H1 (cell line): ENCODE results near the gene DDI1. TPM values are rescaled to one million over a fixed set of nuclear protein-coding genes. Genes with fewer than 3 reads are reported as not detected.

ENCODE experiments used
- CTCF ChIA-PET: fragments of 300-600 bp; sonication (Branson Sonifier 250); formaldehyde crosslinking; loops from one replicate; lab custom pipeline; 2021; ENCODE audit not compliant: partially characterized antibody; lab: Charles Lee
- POLR2A ChIA-PET: fragments of 300-600 bp; sonication (Branson Sonifier 250); formaldehyde crosslinking; loops from one replicate; lab custom pipeline; 2021; ENCODE audit warnings: inconsistent platforms; ENCODE audit not compliant: partially characterized antibody; lab: Charles Lee
- DNase-seq, 2 experiments: peaks; one replicate each; pipeline versions ENCODE4 v3.0.0 to v3.0.0-alpha.2; 2010 to 2022; ENCODE audit warnings: low spot score in 2 of 2, low read depth in 1 of 2, mixed read lengths in 1 of 2
- FAIRE-seq: peaks from 2 replicates; lab custom pipeline; 2011; peaks lifted over from hg19 to GRCh38; lab: Jason Lieb, UNC
- H2AFZ ChIP-seq: 2 replicates; pipeline ENCODE4 v1.8.1; 2012; ENCODE audit warnings: low read length, inconsistent platforms
- H2AK5ac ChIP-seq: 2 replicates; pipeline ENCODE4 v1.6.1; 2013; ENCODE audit warnings: low read depth, low read length
- H2BK120ac ChIP-seq: replicated peaks from 2 replicates; pipeline ENCODE3; 2013; ENCODE audit warnings: low read depth, low read length, inconsistent platforms
- H2BK12ac ChIP-seq: 2 replicates; pipeline ENCODE4 v1.6.1; 2013; ENCODE audit warnings: low read depth, low read length
- H2BK15ac ChIP-seq: 2 replicates; pipeline ENCODE4 v1.6.1; 2013; ENCODE audit warnings: low read length
- H2BK20ac ChIP-seq: 2 replicates; pipeline ENCODE4 v1.6.1; 2013; ENCODE audit warnings: low read length
- H2BK5ac ChIP-seq: 2 replicates; pipeline ENCODE4 v1.6.1; 2013; ENCODE audit warnings: low read depth, low read length
- H3K14ac ChIP-seq: 2 replicates; pipeline ENCODE4 v1.6.1; 2013; ENCODE audit warnings: inconsistent platforms; ENCODE audit not compliant: insufficient read length
- H3K18ac ChIP-seq: 2 replicates; pipeline ENCODE4 v1.6.1; 2013; ENCODE audit warnings: low read length; ENCODE audit errors: extremely low read depth
- H3K23ac ChIP-seq: 2 replicates; pipeline ENCODE4 v1.6.1; 2013; ENCODE audit warnings: inconsistent platforms; ENCODE audit not compliant: insufficient read length
- H3K23me2 ChIP-seq: 2 replicates; pipeline ENCODE4 v1.6.1; 2013; ENCODE audit warnings: low read depth, low read length
- H3K27ac ChIP-seq: 2 replicates; pipeline ENCODE4 v1.6.1; 2011; ENCODE audit warnings: low read depth, low read length, inconsistent platforms
- H3K27me3 ChIP-seq, 4 experiments: replicated peaks in 1 of 4; 1 replicate in 1 of 4; 2 replicates in 3 of 4; pipeline versions ENCODE4 v1.6.1 to v1.8.1; 2011 to 2013; ENCODE audit warnings: low read length in 3 of 4, mild to moderate bottlenecking in 3 of 4, inconsistent platforms in 2 of 4, mixed read lengths in 2 of 4, moderate library complexity in 1 of 4; ENCODE audit not compliant: control insufficient read depth in 3 of 4, insufficient read depth in 3 of 4; ENCODE audit errors: extremely low read depth in 1 of 4
- H3K36me3 ChIP-seq, 4 experiments: 2 replicates each; pipeline versions ENCODE4 v1.6.1 to v1.8.1; 2011 to 2013; ENCODE audit warnings: mild to moderate bottlenecking in 4 of 4, low read length in 3 of 4, moderate library complexity in 2 of 4, control low read depth in 1 of 4, inconsistent platforms in 1 of 4; ENCODE audit not compliant: insufficient read depth in 4 of 4, control insufficient read depth in 2 of 4
- H3K4ac ChIP-seq: replicated peaks from 2 replicates; pipeline ENCODE3; 2013; ENCODE audit warnings: low read length, low read depth, mixed read lengths, inconsistent platforms; ENCODE audit not compliant: insufficient read length
- H3K4me1 ChIP-seq, 4 experiments: replicated peaks in 1 of 4; 1 replicate in 1 of 4; 2 replicates in 3 of 4; pipeline versions ENCODE4 v1.6.1 to v1.8.1; 2011 to 2013; ENCODE audit warnings: low read length in 3 of 4, inconsistent platforms in 2 of 4, mixed read lengths in 1 of 4; ENCODE audit not compliant: insufficient read depth in 4 of 4, control insufficient read depth in 3 of 4
- H3K4me2 ChIP-seq, 2 experiments: 2 replicates each; pipeline versions ENCODE4 v1.6.1 to v1.8.1; 2011 to 2013; ENCODE audit warnings: low read depth in 2 of 2, low read length in 2 of 2, control low read depth in 1 of 2, inconsistent platforms in 1 of 2, mild to moderate bottlenecking in 1 of 2; ENCODE audit not compliant: insufficient read depth in 1 of 2
- H3K4me3 ChIP-seq, 4 experiments: fragments of 200-600, 300-600 bp in 1 of 4; sonication (generic), shearing (Covaris generic), sonication (Bioruptor Twin) in 1 of 4; 2 replicates each; pipeline versions ENCODE4 v1.5.1 to v1.8.1; 2011 to 2016; ENCODE audit warnings: low read length in 4 of 4, low read depth in 3 of 4, control low read depth in 2 of 4, inconsistent platforms in 2 of 4, mild to moderate bottlenecking in 2 of 4, mixed read lengths in 1 of 4, moderate library complexity in 1 of 4; ENCODE audit not compliant: insufficient read depth in 2 of 4; ENCODE audit errors: extremely low read depth in 1 of 4
- H3K56ac ChIP-seq: replicated peaks from 2 replicates; pipeline ENCODE3; 2013; ENCODE audit warnings: low read depth, mild to moderate bottlenecking, mixed read lengths, low read length, inconsistent platforms; ENCODE audit not compliant: insufficient read length
- H3K79me1 ChIP-seq: 2 replicates; pipeline ENCODE4 v1.6.1; 2013; ENCODE audit warnings: low read depth, low read length, control low read depth
- H3K79me2 ChIP-seq, 2 experiments: 2 replicates each; pipeline versions ENCODE4 v1.6.1 to v1.8.1; 2012 to 2013; ENCODE audit warnings: low read length in 2 of 2, mild to moderate bottlenecking in 2 of 2, inconsistent platforms in 1 of 2; ENCODE audit not compliant: insufficient read depth in 2 of 2, control insufficient read depth in 1 of 2
- H3K9ac ChIP-seq, 4 experiments: replicated peaks in 1 of 4; 1 replicate in 1 of 4; 2 replicates in 3 of 4; pipeline versions ENCODE4 v1.6.1 to v1.8.1; 2011 to 2013; ENCODE audit warnings: low read depth in 3 of 4, low read length in 3 of 4, control low read depth in 2 of 4, mild to moderate bottlenecking in 2 of 4, moderate library complexity in 2 of 4, inconsistent platforms in 1 of 4; ENCODE audit errors: extremely low read depth in 1 of 4
- H3K9me3 ChIP-seq, 2 experiments: 2 replicates each; pipeline versions ENCODE4 v1.6.1 to v1.8.1; 2012 to 2013; ENCODE audit warnings: mild to moderate bottlenecking in 2 of 2, moderate library complexity in 2 of 2, control low read depth in 1 of 2, inconsistent platforms in 1 of 2, low read depth in 1 of 2, low read length in 1 of 2, mixed read lengths in 1 of 2; ENCODE audit not compliant: insufficient read depth in 2 of 2
- H4K20me1 ChIP-seq, 2 experiments: replicated peaks in 1 of 2; 2 replicates each; pipeline versions ENCODE3 to v1.8.1; 2011 to 2013; ENCODE audit warnings: inconsistent platforms in 2 of 2, low read length in 2 of 2, mild to moderate bottlenecking in 1 of 2; ENCODE audit not compliant: insufficient read depth in 2 of 2, control insufficient read depth in 1 of 2
- H4K5ac ChIP-seq: 2 replicates; pipeline ENCODE4 v1.6.1; 2013; ENCODE audit warnings: low read length, low read depth, mixed read lengths, inconsistent platforms; ENCODE audit not compliant: insufficient read length
- H4K8ac ChIP-seq: 2 replicates; pipeline ENCODE4 v1.8.0; 2013; ENCODE audit warnings: mild to moderate bottlenecking, moderate library complexity, low read length, inconsistent platforms; ENCODE audit not compliant: insufficient read depth; ENCODE audit errors: extremely low read depth
- H4K91ac ChIP-seq: replicated peaks from 2 replicates; pipeline ENCODE3; 2013; ENCODE audit warnings: low read length, mixed read lengths, inconsistent platforms; ENCODE audit not compliant: insufficient read length
- CEBPB ChIP-seq: IDR thresholded peaks from 2 replicates; pipeline ENCODE4 v1.6.1; 2012; ENCODE audit warnings: low read depth, low read length
- WGBS, 2 experiments: shearing (Covaris generic) in 1 of 2; methylation state at CpG; one replicate each; pipeline versions ENCODE4 v1.1.6 to v1.1.7; 2013 to 2015; ENCODE audit warnings: low lambda C conversion rate in 2 of 2, mixed read lengths in 2 of 2, inconsistent platforms in 1 of 2, low coverage in 1 of 2, missing lambda C conversion rate in 1 of 2; ENCODE audit not compliant: insufficient replicate concordance in 2 of 2, insufficient coverage in 1 of 2, insufficient read length in 1 of 2; ENCODE audit errors: extremely low coverage in 1 of 2, missing lambda C conversion rate in 1 of 2; 5-methylcytosine and 5-hydroxymethylcytosine counted together
- polyA plus RNA-seq, 7 experiments: library from polyadenylated mRNA; depleted of rRNA in 3 of 7; stranded (reverse) in 5 of 7; unstranded in 2 of 7; fragments of >200 nt in 5 of 7; fragments of 200-250 nt in 2 of 7; gene quantifications; 1 replicate in 5 of 7; 2 replicates in 1 of 7; 4 replicates in 1 of 7; pipeline versions ENCODE4 v1.2.1 to v1.2.3, GENCODE V29; 2011 to 2013; ENCODE audit warnings: missing spikeins in 2 of 7, mixed read lengths in 2 of 7
- total RNA-seq: library from RNA; stranded (reverse); fragmentation: NEBNext Ultra II Directional; extraction: Animal tissue kit (Norgen Biotek cat#: 25700); gene quantifications from 2 replicates; pipeline ENCODE4 v1.2.1, GENCODE V29; 2021

DDI1 gene
- total and polyA plus RNA-seq, 2 of the 8 experiments (the other 6 are each of a cell fraction or from before 2014, with no cell fraction given): not detected

GRCh38 chr11:104046331-104046730 lies 9.9 kb downstream of the DDI1 start:
- Histone ChIP-seq H3K27me3 (no peaks in the 10 kb centered on the region), H2BK15ac (no peak overlapping the region), H3K18ac (no peak overlapping the region)
- TF ChIP-seq CEBPB: no peak

More at GRCh38 chr11:104046331-104046730, 9.9 kb downstream of the DDI1 start:
- H3K9ac ChIP-seq: no peak overlapping the region
- no peak for DNase-seq
- no peaks in the 10 kb centered on the region for H4K20me1 ChIP-seq
- no peaks in the 10 kb centered on the region for H3K9me3 ChIP-seq
- H4K5ac ChIP-seq: no peak overlapping the region
- H3K27ac ChIP-seq: no peak overlapping the region
- H3K79me1 ChIP-seq: no peaks in the 10 kb centered on the region
- H3K56ac ChIP-seq: no peak overlapping the region
- H3K14ac ChIP-seq: no peak overlapping the region
- no peaks in the 10 kb centered on the region for H3K36me3 ChIP-seq
- H2BK12ac ChIP-seq: no peak overlapping the region
- H3K79me2 ChIP-seq: no peaks in the 10 kb centered on the region
- H2AFZ ChIP-seq: no peak overlapping the region
- no peak for FAIRE-seq
- no peak overlapping the region for H3K23ac ChIP-seq
- H2AK5ac ChIP-seq: no peak overlapping the region
- no peak overlapping the region for H3K4me2 ChIP-seq
- POLR2A ChIA-PET: no interaction called here
- no peak overlapping the region for H2BK120ac ChIP-seq
- CTCF ChIA-PET: no interaction called here
- H3K4me3 ChIP-seq: no peak overlapping the region
- H2BK5ac ChIP-seq: no peak overlapping the region
- WGBS, 2 experiments: 86% methylated on average over 2 of the region's 2 CpGs; no CpG with 5 or more reads in 1 of the 2 experiments
- H2BK20ac ChIP-seq: no peak overlapping the region
- H3K4me1 ChIP-seq: no peaks in the 10 kb centered on the region
- H4K8ac ChIP-seq: no peak overlapping the region
- H3K4ac ChIP-seq: no peak overlapping the region
- no peaks in the 10 kb centered on the region for H3K23me2 ChIP-seq
- no peak overlapping the region for H4K91ac ChIP-seq
